HG03442 (cell line): Measurements from ENCODE around the gene KRT81.
"Not testable (repeated sequence)": the region's sequence is repeated elsewhere in the genome, so short reads cannot be mapped to it uniquely, and the experiment has no call there.

ENCODE experiments used
- ATAC-seq: cut with Tn5 transposase; IDR thresholded peaks from one replicate; pipeline ENCODE4 v1.9.1; 2021; ENCODE audit warnings: mild to moderate bottlenecking, moderate library complexity; ENCODE audit not compliant: unreplicated experiment

Gene KRT81

DNA sequence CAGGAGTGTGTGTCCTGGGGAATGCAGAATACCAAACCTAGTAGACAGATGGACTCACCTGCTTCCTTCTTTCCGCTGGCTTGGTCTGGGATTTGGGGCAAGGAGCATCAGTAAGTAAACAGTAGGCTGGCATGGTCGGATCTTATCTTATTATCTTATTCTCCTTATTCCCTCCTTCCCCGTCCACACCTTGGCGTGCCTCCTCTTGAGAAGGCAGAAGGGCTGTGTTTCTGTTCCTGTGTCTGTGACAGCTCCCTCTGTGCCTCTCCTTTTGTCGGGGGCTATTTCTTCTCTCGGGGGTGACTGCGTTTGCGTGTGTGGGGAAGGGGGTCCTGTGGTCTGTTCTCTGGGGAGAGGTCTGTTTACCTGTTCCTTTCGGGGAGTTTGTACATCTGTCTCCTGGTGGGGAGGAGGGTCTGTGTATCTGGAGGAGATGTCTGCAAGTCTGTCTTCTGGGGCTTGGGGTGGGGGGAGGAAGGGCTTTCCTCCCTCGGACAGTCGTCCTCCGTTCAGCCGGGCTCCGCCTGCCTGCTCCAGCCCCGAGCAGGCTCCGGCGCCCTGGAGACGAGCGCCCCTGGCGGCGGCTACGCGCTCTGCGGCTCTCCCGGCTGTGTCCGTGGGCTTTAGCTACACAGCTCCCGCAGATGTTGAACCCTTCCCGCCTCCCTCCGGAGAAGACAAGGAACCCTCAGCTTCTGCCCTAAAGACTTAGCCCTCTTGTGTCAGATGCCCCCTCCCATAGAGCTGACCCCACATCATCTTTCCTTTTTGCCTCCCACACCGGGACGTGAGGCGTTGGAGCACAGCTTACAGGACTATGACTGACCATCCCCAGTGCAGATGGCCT lies 12.5 kb downstream of the KRT81 start:
- no peak for ATAC-seq

DNA sequence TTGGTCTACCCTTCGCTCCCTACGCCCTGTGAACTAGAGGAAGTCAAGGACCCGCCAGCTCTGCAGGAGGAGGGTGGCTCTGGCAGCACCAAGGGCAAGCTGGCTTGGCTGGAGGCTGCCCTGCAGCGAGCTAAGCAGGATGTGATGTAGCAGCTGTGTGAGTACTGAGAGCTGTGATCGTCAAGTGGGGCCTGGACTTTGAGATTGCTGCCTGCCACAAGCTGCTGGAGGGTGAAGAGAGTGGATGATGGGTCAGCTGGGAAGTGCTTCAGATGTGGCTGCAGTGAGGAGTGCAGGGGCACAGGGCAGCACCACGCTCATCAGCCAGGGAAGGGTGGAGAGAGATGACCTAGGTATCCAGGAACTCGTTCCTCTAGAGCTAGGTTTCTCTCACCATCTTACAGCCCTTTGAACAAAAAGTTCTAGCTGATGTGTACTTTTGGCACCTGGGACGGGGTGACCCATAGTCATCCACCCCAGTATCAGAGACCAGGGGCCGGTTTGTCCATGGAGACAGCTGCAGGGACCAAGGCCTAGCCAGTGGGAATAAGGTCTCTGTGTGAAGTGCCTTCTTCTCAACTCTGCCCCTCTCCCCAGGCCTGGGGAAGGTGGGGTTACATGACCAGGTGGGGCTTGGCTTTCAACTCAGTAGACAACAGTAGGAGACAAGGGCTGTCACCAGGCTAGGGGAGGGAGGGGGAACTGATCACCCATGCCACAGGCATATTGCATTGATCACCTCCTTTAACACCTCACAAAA lies 13.7 kb downstream of the KRT81 start:
- ATAC-seq, result no peak

DNA sequence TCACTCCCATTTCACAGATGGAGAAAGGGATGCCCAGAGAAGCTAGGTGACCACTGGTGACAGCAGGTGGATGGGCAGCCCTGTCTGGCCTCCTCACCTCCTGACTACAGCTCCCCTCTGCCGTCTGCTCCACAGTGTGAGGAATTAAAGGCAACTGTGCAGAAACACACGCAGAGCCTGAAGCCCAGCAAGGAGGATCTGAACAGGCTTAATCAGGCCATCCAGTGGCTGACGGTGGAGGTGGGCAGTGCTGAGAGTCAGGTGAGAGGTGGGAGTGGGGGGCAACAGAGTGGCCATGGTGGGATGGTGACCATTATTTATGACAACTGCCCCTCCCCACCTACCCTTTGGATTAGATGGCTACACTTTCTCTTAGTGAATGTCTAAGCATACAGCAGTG lies 15.6 kb downstream of the KRT81 start:
- ATAC-seq, result no peak

DNA sequence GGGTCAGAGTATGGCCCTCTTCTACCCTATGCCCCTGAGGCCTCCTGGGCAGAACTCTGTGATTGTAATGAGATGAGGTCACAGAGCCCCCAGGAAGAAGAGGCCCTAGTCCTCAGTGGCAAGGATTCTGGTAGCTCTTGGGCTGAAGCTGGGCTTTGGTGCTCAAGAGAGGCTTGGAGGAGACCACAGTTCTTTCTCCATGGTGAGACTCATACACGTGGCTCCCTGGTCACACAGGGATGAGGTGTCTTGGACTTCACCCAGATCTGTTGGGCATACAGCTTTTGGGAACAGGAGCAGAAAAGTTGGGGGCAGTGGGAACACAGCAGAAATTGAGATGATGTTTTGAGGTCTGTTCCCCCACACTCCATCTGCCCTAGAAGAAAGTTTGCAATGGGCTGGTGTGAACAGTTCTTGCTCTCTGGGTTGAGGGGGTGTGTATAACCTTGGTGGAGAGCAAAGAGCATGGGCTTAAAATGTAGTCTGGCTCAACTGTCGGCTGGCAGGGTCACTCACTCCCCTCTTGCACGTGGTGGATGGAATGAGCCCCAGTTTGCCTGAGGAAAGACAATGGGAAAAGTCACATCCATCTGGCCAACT lies 16.7 kb downstream of the KRT81 start, which contains the start of gene KRT86:
Gene KRT86, plus strand, starts transcription at position 125 of the 600 bp plus-strand sequence. CDS start 27,272 bp downstream, outside the sequence.
- ATAC-seq, result no peak

DNA sequence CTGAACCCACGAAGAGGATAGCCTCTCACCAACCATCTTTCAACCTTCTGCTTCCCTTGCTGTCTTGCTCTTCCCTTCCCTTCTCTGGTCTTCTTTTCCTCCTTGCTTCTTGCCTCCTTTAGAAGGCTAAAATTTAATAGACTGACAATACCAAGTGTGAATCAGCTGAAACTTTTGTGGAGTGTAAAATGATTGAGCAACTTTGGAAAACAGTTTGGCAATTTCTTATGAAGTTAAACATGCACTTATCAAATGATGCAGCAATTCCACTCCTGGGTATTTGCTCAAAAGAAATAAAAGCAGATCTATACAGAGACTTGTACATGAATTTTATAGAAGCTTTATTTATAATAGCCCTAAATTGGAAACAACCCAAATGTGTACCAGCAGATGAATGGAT lies 20.2 kb downstream of the KRT81 start:
- ATAC-seq, result no peak

DNA sequence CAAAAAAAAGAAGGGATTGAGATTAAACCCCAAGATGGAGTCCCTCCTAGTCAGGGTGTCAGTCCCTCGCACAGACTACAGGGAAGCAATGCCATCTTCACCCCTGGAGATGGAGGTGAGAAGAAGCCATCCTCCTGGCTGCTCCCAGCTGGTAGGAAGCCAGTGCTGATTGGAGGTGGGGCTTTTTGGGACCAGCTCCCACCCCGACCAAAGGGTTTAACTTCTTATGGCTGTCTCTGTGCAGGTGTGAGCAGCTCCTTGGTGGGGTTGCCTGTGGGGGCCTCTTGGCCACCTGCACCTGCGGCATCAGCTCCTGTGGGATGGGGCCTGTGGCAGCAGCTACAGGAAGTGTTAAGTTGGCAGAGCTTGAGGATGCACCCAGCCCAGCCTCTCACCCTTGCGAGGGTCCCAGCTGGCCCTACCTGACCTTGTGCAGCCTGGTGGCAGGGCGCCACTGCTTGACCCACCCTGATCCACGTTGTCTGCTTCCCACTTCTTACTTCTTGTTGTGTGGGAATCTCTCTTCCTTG lies 20.7 kb downstream of the KRT81 start:
- ATAC-seq, result no peak

DNA sequence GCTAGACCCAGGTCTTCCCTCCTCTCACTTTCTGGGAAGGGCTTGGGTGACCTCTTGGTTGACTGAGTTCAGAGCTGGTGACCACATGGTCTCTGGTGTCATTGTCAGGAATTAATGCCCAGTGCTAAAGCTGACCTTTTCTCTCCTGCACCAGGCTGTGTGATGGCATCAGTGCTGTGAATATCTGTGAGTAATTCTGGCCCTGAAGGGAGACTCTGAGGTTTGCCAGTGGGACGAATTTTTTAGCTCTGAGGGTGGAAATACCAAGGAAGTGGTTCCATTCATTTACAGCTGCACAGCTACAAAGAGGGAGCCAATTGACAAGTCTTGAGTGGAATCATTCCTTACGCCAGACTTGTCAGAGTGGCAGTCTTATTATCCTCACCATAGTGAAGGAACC lies 23.1 kb downstream of the KRT81 start:
- no peak for ATAC-seq

DNA sequence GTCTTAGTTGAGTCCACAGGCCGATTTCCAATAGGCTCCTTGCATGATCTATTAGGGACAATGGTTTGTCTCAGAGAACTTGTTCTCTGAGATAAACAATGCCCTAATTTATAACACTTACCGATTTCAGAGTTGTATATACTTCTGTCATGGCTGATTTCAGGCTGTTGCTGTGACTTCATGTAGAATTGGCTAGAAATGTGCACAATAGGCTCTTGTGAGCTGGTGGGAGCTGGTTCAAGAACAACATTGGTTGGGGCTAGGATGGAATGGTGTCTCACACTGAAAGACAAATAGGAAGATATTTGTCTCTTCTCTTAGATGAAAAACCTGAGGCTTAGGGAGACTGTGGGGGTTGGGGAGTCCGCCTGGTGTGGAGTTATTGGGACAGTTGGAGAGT lies 23.6 kb downstream of the KRT81 start:
- ATAC-seq, result no peak

DNA sequence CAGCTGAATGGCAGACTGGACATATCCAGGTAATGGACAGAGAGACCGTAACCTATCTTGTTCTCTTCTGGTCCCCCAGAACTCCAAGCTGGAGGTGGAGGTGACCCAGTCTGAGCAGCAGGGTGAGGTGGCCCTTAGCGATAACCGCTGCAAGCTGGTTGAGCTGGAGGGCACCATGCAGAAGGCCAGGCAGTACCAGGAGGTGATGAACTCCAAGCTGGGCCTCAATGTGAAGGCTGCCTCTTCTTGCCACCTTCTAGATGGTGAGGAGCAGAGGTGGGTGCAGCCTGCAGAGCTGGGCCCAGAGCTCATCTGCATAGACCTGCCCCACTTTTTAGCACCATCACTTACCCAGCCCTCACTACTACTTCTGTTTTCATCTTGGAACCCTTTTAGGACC lies 24.1 kb downstream of the KRT81 start:
- no peak for ATAC-seq

DNA sequence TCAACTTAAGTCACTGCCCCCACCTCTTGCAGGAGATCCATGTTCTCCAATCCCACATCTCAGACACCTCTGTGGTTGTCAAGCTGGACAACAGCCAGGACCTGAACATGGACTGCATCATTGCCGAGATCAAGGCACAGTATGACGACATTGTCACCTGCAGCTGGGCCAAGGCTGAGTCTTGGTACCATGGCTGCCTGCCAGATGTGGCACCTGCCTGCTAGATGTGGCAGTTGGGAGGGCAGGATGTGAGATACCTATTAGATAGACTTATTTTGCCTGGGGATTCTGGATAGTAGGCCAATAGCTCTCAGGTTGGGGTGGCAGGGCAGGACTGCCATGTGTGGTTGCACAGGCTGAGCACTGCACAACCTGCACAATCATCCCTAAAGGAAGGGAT lies 24.8 kb downstream of the KRT81 start:
- no peak for ATAC-seq

DNA sequence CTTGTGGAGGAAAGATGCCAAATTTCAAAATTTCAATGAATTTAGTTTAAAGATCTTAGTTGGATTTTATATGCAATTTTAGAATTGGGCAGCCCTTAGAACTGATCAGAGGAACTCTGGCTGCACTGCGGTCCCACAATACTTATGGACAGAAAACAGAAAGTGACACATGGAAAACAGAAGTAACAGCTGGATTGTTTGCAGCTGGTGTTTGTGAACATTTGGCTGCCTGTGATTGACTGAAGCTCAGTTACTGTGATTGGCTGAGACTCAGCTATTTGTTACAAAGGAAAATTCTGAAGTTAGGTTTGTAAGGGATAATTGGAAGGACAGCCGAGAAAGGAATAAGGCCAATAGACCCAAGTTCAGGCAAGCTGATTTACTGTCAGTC lies 26.9 kb downstream of the KRT81 start:
- ATAC-seq, result no peak

DNA sequence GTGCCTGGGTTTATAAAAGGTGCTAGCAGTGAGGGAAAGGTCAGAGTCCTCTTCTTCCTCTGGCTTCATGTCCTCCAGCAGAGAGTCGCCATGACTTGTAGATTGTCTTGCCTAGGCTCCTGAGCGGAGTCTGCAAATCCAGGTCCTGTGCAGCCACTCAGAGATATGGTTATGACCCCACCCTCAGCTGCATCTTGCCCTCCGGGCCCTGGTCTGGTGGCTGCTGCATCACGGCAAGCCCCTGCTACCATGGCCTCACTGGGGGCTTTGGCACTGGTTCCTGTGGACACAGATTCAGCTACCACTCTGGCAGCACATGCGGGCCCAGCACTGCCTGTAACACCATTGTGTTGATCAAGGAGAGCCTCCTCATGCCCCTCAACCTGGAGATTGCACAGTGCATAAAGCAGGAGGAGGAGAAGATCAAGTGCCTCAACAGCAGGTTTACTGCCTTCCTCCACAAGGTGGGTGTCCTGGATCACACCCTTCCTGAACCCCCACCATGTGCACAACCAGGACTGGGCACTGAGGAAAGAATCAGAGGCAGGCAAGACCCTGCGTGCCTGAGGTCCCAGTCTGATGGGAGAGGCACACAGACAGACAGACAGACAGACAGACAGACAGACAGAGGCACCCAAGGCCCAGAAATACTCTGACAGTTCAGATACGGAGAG lies 27.4 kb downstream of the KRT81 start:
- ATAC-seq, result no peak

DNA sequence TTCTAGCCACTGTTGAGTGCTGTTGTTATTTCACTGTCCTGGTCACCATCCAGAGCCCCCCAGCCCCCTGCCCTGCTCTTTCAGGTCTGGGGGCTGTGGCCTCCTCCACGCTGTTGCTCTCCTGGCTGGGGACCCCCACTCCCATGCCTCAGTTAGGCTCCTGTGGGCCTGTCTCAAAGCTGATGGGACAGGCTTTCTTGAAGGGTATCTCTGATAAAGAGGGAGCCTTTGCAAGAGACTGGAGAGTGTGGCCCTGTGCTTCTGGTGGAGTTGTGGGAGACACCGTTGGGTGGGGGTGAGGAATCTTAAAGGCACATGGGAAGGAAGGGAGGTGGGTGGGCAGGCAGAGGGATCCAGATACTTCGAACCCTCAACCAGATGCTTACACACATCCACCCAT lies 29.0 kb downstream of the KRT81 start:
- no peak for ATAC-seq

DNA sequence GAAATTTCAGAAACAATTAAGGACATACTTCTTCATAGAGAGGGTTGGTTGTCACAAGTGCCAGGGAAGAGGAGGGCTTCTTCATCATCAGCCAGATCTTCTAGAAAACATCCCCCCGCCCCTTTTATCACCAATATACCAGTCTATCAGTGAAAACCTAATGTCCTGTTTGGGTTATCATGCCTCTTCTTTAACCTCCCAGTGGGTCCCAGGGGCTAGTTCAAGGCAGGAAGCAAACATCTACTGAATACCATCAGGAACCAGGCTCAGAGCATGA lies 30.2 kb downstream of the KRT81 start:
- no peak for ATAC-seq

DNA sequence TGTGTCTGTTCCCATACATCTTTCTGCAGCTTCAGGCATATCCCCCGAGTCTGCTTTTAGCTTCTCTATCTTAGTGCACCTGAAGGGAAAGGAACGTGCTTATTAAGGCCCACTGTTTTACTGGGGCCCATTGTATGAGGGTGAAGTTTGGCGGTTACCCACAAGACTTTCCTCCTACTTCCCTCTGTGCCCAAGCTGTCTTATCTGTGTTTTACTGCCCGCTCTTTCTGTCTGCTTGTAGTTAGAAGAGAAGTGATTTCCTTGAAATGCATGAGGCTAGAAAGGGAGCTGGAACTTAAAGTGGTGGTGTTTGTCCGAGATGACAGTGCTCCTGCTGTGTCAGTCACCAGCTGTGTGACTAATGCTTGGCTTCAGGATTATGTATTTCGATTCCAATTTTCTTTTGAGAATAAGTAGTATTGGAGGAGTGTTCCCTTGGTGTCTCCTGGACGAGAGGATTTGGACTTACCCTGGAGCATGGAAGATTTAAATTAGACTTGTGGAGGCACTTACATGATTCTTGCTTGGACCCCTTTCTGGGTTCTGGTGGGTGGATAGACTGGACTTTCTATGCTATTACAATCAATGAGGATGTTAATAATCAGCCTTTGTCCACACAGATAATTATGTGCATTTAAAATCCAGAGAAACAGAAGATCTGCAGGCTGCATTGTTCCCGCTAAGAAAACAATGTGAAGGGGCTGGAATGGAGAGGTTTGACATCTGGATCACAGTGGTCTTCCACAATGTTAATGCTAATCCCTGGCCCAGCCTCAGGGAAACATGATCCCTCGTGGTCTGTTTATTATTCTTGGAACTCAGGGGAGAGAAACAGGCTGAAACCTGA lies 30.8 kb downstream of the KRT81 start:
- no peak for ATAC-seq

DNA sequence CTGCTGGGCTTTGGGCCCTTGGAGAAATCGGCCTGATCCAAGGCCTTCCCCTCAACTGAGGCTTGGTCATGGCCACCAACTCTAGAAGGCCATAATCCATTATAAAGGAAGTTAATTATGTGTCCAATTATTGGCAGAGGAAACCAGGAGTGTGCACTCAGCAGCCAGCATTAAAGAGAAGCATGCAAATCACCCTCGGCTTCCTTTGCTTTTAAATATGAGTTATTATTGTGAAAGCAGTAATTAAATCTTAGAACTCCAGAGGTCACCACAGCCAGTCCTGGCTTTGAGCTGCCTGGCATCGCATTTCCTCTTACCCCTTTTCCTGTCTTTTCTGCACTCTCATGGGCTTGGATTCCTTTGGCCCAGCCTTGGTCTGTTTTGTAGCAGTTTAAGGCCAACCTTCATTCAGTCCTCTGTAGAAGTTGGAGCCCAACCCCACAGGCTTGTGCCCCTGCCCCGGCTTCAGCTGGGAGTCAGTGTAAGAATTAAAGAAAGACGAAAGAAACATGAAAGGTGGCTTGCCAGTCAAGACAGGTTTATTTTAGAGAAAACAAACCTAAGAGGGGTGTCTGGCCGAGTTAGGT lies 31.6 kb downstream of the KRT81 start:
- no peak for ATAC-seq

DNA sequence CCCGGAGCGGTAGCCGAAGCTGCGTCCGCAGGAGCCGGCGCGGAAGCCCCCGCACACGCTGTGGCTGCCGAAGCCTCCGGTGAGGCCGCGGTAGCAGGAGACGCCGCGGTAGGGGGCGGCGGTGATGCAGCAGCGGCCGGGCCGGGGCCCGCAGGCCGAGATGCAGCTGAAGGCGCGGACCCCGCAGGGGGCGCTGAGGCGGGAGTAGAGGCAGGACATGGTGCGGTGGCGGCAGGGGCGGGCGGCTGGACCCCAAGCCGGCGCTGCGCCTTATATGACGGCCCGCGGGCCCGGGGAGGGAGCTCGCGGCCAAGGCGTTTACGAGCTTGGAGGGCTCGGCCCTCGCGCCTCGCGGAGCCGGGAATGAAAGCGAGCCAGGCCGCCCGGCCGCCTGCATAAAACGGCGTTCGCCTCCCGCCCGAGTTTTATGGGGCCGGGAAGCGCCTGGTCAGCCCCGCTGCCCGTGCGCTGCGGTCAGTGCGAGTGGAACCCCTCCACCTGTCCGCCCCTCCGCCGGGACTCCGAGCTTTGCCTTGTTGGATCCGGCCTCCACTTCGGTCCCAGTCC lies 32.9 kb downstream of the KRT81 start:
- ATAC-seq, result no peak

DNA sequence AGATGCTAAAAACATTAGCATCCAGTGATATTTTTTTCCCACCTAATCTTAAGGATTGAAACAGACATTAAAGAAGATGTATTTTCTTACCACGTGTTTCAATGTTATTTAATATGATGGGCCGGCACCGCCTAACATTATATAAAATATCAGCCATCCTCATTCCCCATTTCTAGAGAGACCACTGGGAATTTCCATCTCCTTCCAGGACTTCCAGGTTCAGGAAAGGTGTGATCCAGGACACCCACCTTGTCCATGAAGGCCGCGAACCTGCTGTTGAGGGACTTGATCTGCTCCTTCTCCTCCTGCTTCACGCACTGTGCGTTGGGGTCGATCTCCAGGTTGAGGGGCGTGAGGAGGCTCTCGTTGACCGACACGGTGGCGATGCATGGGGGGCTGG lies 33.4 kb downstream of the KRT81 start:
- not testable (repeated sequence) for ATAC-seq

DNA sequence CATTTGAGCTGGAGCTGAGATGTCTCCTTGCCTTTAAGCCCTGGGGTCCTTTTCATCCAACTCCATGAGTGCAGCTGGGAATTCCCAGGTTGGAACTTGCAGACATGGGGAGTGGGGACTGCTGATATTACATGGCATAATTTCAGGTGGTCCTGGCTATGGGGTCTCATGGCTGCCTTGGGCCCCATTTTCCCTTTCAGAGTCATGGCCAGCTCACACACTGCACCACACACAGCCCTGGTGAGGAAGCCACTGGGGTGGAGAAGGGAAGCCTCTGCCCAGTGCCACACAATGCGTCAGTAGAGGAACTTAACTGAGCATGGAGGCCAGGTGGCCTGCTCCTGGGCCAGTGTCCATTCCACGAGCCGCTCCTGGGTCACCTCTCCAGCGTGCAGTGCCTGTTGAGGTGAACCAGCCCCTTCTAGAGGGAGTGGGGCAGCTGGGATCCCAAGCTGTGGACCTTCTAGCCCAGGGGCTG lies 34.2 kb downstream of the KRT81 start:
- ATAC-seq, result no peak

DNA sequence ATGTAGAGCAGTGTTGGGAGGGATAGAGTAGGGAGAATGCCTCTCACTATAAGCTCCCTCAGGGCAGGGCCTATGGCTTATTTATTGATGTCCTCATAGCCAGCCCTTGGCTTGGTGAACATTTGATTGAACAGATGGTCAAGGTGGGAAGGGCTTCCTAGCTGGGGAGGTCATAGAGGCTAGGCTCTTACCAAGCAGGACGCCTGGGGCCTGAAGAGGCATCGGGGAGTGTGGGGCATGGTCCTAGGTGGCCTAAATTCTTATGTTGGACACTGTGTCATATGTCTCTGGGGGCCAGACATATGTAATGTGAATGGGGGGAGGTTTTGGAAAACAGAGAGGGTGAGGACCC lies 34.8 kb downstream of the KRT81 start:
- no peak for ATAC-seq
